ENCODE data around the gene TXK. TPM values are rescaled to one million over a fixed set of nuclear protein-coding genes. Genes with fewer than 3 reads are reported as not detected.

Gene TXK
- total and polyA plus RNA-seq, 10 of the 15 experiments (the other 5 are each of a cell fraction or from before 2014, with no cell fraction given), result 0.44 to 2.9 (median 1.4) TPM

DNA sequence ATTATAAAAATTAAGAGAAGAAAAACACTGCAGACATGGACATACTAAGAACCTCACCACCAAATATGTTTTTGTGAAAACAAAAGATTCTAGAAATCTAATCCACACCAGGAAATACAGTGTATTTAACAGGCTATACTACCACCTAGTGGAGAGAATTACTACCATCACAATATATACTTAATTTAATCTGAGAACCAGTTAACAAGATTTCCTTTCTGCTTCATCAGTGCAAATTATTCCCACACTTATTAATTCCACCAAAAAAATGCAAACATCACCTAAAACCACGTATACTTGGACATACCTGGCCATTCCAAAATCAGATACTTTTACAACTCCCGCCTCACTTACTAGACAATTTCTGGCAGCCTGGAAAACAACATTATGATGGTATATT lies 7.0 kb upstream of the TXK start (continued):
- TF ChIP-seq SUZ12 (IDR thresholded peaks at IDR 0.05; ENCODE audit: unreplicated experiment) (no peak), EP300 (IDR thresholded peaks at IDR 0.05; ENCODE audit: borderline replicate concordance in 1 of 2, control insufficient read depth in 1 of 2, low read depth in 2 of 2, low read length in 2 of 2) (no peak), RAD51 (IDR thresholded peaks at IDR 0.05) (no peak), RBBP5 (conservative IDR thresholded peaks at IDR 0.05) (no peak), CHD1 (IDR thresholded peaks at IDR 0.05; ENCODE audit: low read depth, low read length) (no peak), LARP7 (IDR thresholded peaks at IDR 0.05) (no peak), TAF1 (IDR thresholded peaks at IDR 0.05; ENCODE audit: borderline replicate concordance, low read depth, low read length) (no peak), MTA2 (IDR thresholded peaks at IDR 0.05; ENCODE audit: low read depth) (no peak)
- TF ChIP-seq, protein P1, sequence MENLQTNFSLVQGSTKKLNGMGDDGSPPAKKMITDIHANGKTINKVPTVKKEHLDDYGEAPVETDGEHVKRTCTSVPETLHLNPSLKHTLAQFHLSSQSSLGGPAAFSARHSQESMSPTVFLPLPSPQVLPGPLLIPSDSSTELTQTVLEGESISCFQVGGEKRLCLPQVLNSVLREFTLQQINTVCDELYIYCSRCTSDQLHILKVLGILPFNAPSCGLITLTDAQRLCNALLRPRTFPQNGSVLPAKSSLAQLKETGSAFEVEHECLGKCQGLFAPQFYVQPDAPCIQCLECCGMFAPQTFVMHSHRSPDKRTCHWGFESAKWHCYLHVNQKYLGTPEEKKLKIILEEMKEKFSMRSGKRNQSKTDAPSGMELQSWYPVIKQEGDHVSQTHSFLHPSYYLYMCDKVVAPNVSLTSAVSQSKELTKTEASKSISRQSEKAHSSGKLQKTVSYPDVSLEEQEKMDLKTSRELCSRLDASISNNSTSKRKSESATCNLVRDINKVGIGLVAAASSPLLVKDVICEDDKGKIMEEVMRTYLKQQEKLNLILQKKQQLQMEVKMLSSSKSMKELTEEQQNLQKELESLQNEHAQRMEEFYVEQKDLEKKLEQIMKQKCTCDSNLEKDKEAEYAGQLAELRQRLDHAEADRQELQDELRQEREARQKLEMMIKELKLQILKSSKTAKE (IDR thresholded peaks at IDR 0.05; ENCODE audit: low read depth, poor library complexity, severe bottlenecking), result no peak
- TF ChIP-seq, protein P2, sequence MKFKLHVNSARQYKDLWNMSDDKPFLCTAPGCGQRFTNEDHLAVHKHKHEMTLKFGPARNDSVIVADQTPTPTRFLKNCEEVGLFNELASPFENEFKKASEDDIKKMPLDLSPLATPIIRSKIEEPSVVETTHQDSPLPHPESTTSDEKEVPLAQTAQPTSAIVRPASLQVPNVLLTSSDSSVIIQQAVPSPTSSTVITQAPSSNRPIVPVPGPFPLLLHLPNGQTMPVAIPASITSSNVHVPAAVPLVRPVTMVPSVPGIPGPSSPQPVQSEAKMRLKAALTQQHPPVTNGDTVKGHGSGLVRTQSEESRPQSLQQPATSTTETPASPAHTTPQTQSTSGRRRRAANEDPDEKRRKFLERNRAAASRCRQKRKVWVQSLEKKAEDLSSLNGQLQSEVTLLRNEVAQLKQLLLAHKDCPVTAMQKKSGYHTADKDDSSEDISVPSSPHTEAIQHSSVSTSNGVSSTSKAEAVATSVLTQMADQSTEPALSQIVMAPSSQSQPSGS (IDR thresholded peaks at IDR 0.05; ENCODE audit: low read length), result 0 out of 2 replicates have a peak, but pooled peaks have one; percentile 19
- TF ChIP-seq, protein P3, sequence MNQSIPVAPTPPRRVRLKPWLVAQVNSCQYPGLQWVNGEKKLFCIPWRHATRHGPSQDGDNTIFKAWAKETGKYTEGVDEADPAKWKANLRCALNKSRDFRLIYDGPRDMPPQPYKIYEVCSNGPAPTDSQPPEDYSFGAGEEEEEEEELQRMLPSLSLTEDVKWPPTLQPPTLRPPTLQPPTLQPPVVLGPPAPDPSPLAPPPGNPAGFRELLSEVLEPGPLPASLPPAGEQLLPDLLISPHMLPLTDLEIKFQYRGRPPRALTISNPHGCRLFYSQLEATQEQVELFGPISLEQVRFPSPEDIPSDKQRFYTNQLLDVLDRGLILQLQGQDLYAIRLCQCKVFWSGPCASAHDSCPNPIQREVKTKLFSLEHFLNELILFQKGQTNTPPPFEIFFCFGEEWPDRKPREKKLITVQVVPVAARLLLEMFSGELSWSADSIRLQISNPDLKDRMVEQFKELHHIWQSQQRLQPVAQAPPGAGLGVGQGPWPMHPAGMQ (IDR thresholded peaks at IDR 0.05; ENCODE audit: borderline replicate concordance), result no peak

Data from GM12878 (cell line).